SKM-1 (cell line): ENCODE data around the gene STK11.
"Not testable (repeated sequence)": the region's sequence is repeated elsewhere in the genome, so short reads cannot be mapped to it uniquely, and the experiment has no call there.

ENCODE experiments used
- DNase-seq: peaks from one replicate; lab custom pipeline; 2025; ENCODE audit not compliant: unreplicated experiment; lab: John Stamatoyannopoulos, UW

The STK11 gene

GRCh38 chr19:1169411-1169791, 36.2 kb upstream of the STK11 start:
- DNase-seq = no peak

GRCh38 chr19:1169921-1170885, 35.4 kb upstream of the STK11 start:
- no peak for DNase-seq

- no peak for DNase-seq
Measured at GRCh38 chr19:1170938-1171754, 34.4 kb upstream of the STK11 start.

GRCh38 chr19:1171755-1172352, 33.7 kb upstream of the STK11 start:
- no peak for DNase-seq

GRCh38 chr19:1172353-1173158, 33.0 kb upstream of the STK11 start:
- no peak for DNase-seq

- DNase-seq = no peak
Measured at GRCh38 chr19:1173159-1173844, 32.3 kb upstream of the STK11 start.

GRCh38 chr19:1173845-1174809, 31.5 kb upstream of the STK11 start, which contains the start of gene SBNO2:
Gene SBNO2 (minus strand): TSS chr19:1174268. CDS start chr19:1154276, 19,992 bp downstream.
- peak; percentile 68 for DNase-seq

- DNase-seq = peak; percentile 37
Measured at GRCh38 chr19:1177322-1178114, 28.1 kb upstream of the STK11 start.

GRCh38 chr19:1181606-1182005, 24.0 kb upstream of the STK11 start:
- no peak for DNase-seq

- DNase-seq = no peak
Measured at GRCh38 chr19:1182068-1182467, 23.5 kb upstream of the STK11 start.

- no peak for DNase-seq
Measured at GRCh38 chr19:1182727-1183126, 22.9 kb upstream of the STK11 start.

GRCh38 chr19:1183543-1184172, 21.9 kb upstream of the STK11 start:
- DNase-seq = no peak

GRCh38 chr19:1189419-1189818, 16.2 kb upstream of the STK11 start:
- no peak for DNase-seq

- DNase-seq = no peak
Measured at GRCh38 chr19:1199531-1199930, 6.0 kb upstream of the STK11 start.

GRCh38 chr19:1200614-1201013, 5.0 kb upstream of the STK11 start:
- not testable (repeated sequence) for DNase-seq

GRCh38 chr19:1206150-1206863, 729 bp downstream of the STK11 start:
- DNase-seq = no peak

GRCh38 chr19:1206864-1207450, 1.4 kb downstream of the STK11 start:
- DNase-seq = no peak
